SU-DHL-6 (cell line): Measurements from ENCODE around the gene ADARB2.

Experiments used
- H2AFZ ChIP-seq: fragments of 200-600 bp; sonication (generic); 2 replicates; pipeline ENCODE4 v1.6.1; 2014; ENCODE audit warnings: low read depth, mild to moderate bottlenecking, moderate library complexity, mixed read lengths, antibody characterized with exemption, low read length; ENCODE audit not compliant: severe bottlenecking
- H3F3A ChIP-seq: fragments of 200-600 bp; shearing (Covaris generic); 2 replicates; pipeline ENCODE4 v1.6.0; 2016; ENCODE audit warnings: antibody characterized with exemption, mild to moderate bottlenecking; ENCODE audit not compliant: insufficient read depth
- H3K27ac ChIP-seq: fragments of 200-600 bp; sonication (generic); 2 replicates; pipeline ENCODE4 v1.5.1; 2016; ENCODE audit warnings: low read depth, mild to moderate bottlenecking, low read length, moderate library complexity, mixed read lengths
- H3K27me3 ChIP-seq: fragments of 200-600 bp; sonication (generic), shearing (Covaris generic); 2 replicates; pipeline ENCODE4 v1.6.0; 2014; ENCODE audit warnings: mild to moderate bottlenecking, low read length
- H3K36me3 ChIP-seq: fragments of 200-600 bp; sonication (generic); 2 replicates; pipeline ENCODE4 v1.6.1; 2014; ENCODE audit warnings: mild to moderate bottlenecking, low read length, mixed read lengths
- H3K4me2 ChIP-seq: fragments of 300-600, 200-600 bp; shearing (Covaris generic), sonication (generic); 2 replicates; pipeline ENCODE4 v1.6.0; 2014; ENCODE audit warnings: low read length, low read depth, mild to moderate bottlenecking; ENCODE audit not compliant: poor library complexity, severe bottlenecking
- H3K4me3 ChIP-seq: fragments of 200-600 bp; sonication (generic); 2 replicates; pipeline ENCODE4 v1.5.1; 2014; ENCODE audit warnings: antibody characterized with exemption, low read length, mild to moderate bottlenecking, mixed read lengths; ENCODE audit not compliant: insufficient read depth, poor library complexity, severe bottlenecking
- H3K79me2 ChIP-seq: fragments of 200-600 bp; sonication (generic); 2 replicates; pipeline ENCODE4 v1.6.1; 2014; ENCODE audit warnings: mild to moderate bottlenecking, low read length, moderate library complexity; ENCODE audit not compliant: insufficient read depth
- H3K9ac ChIP-seq: fragments of 200-600 bp; sonication (generic); 2 replicates; pipeline ENCODE4 v1.7.0; 2014; ENCODE audit warnings: mild to moderate bottlenecking, low read length
- H3K9me2 ChIP-seq: fragments of 200-600 bp; sonication (generic); replicated peaks from 2 replicates; pipeline ENCODE4 v1.6.1; 2014; ENCODE audit warnings: low read length; ENCODE audit not compliant: insufficient read depth
- H3K9me3 ChIP-seq: fragments of 200-600 bp; sonication (generic); 2 replicates; pipeline ENCODE4 v1.6.1; 2014; ENCODE audit warnings: low read length, mixed read lengths; ENCODE audit not compliant: insufficient read depth
- H4K20me1 ChIP-seq: fragments of 200-600 bp; sonication (generic); 2 replicates; pipeline ENCODE4 v1.6.1; 2014; ENCODE audit warnings: low read depth, mild to moderate bottlenecking, antibody characterized with exemption, low read length, moderate library complexity, mixed read lengths
- EZH2phosphoT487 ChIP-seq: fragments of 200-600 bp; sonication (generic), shearing (Covaris generic); conservative IDR thresholded peaks from 2 replicates; pipeline ENCODE4 v1.6.1; 2018; ENCODE audit warnings: mild to moderate bottlenecking, antibody characterized with exemption, low read length, moderate library complexity, mixed read lengths
- TF ChIP-seq, protein P1 (sequence below): fragments of 200-600 bp; sonication (generic); IDR thresholded peaks from one replicate; pipeline ENCODE4 v1.5.1; 2017; ENCODE audit warnings: antibody characterized with exemption, mild to moderate bottlenecking, low read length, moderate library complexity; ENCODE audit not compliant: insufficient read depth, poor library complexity, severe bottlenecking

Gene ADARB2

GRCh38 chr10:1395481-1396296, 341.6 kb downstream of the ADARB2 start:
- no peak overlapping the region for H3K27ac ChIP-seq
- no peaks in the 10 kb centered on the region for H3F3A ChIP-seq
- H3K9ac ChIP-seq: no peak overlapping the region
- TF ChIP-seq, protein P1, sequence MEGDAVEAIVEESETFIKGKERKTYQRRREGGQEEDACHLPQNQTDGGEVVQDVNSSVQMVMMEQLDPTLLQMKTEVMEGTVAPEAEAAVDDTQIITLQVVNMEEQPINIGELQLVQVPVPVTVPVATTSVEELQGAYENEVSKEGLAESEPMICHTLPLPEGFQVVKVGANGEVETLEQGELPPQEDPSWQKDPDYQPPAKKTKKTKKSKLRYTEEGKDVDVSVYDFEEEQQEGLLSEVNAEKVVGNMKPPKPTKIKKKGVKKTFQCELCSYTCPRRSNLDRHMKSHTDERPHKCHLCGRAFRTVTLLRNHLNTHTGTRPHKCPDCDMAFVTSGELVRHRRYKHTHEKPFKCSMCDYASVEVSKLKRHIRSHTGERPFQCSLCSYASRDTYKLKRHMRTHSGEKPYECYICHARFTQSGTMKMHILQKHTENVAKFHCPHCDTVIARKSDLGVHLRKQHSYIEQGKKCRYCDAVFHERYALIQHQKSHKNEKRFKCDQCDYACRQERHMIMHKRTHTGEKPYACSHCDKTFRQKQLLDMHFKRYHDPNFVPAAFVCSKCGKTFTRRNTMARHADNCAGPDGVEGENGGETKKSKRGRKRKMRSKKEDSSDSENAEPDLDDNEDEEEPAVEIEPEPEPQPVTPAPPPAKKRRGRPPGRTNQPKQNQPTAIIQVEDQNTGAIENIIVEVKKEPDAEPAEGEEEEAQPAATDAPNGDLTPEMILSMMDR: no peak
- no peak for TF ChIP-seq EZH2phosphoT487
- H3K36me3 ChIP-seq: no peaks in the 10 kb centered on the region
- H3K4me3 ChIP-seq: no peak overlapping the region
- no peak overlapping the region for H3K4me2 ChIP-seq
- no peak overlapping the region for H2AFZ ChIP-seq
- H3K27me3 ChIP-seq: no peaks in the 10 kb centered on the region
- no peaks in the 10 kb centered on the region for H3K9me3 ChIP-seq
- H4K20me1 ChIP-seq: no peaks in the 10 kb centered on the region
- H3K79me2 ChIP-seq: no peaks in the 10 kb centered on the region
- H3K9me2 ChIP-seq: no peaks in the 10 kb centered on the region

DNA sequence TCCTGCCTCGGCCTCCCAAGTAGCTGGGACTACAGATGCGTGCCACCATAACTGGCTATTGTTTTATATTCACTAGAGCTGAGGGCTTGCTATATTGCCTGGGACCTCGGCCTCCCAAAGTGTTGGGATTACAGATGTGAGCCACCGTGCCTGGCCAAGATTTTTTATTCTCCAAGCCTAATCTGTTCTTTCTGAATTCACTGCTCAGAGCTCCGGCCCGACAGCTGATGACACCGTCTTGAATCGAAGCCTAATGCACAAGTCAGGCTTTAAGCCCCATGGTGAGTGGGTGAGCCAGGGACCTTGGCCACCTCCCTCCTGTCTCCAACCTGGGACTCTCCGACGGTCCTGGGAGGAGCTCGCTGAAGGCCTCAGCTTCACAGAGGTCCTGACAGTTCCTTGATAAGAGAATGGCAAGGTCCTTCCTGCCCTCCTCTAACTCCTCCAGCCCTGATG, 342.3 kb downstream of the ADARB2 start:
- no peak overlapping the region for H3K9ac ChIP-seq
- no peak for TF ChIP-seq EZH2phosphoT487
- TF ChIP-seq, protein P1: no peak
- H3F3A ChIP-seq: no peaks in the 10 kb centered on the region
- H3K4me3 ChIP-seq: no peak overlapping the region
- no peaks in the 10 kb centered on the region for H3K9me2 ChIP-seq
- H3K79me2 ChIP-seq: no peaks in the 10 kb centered on the region
- no peak overlapping the region for H2AFZ ChIP-seq
- H3K27me3 ChIP-seq: no peaks in the 10 kb centered on the region
- no peak overlapping the region for H3K4me2 ChIP-seq
- no peak overlapping the region for H3K27ac ChIP-seq
- no peaks in the 10 kb centered on the region for H3K36me3 ChIP-seq
- H3K9me3 ChIP-seq: no peaks in the 10 kb centered on the region
- no peaks in the 10 kb centered on the region for H4K20me1 ChIP-seq

DNA sequence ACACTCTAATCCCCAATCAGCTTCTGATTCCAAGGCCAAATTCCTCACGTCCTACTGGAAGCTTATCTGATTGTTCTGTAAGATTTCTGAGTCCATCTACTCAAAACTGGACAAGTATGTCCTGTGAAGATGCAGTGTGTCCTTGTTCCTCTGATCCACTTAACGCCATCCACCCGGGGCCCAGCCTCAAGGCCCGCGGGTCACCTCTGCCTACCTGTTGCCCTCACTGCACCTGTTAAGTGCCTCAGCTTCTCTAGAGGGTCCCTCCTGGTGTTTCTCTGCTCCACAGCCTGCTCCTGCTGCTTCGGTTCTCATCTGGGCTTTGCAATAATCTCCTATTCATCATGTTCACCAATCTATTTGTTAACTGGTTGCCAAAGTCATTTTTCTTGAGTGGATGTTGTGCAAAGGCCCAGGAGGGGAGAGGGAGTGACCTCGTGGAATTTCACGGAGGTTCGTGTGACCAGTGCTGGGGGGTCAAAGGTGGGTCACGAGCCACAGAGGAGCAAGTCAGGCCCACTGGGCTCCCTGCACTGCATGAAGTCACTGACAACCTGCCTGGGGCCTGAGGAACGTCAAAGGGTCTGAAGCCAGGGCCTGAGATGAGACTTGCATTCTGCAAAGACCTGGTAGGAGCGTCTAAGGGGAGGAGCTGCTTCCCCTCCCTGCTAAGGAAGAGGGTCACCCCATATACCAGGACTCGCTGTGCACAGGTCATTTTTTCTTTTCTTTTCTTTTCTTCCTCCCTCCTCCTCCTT, 343.0 kb downstream of the ADARB2 start:
- H3K4me3 ChIP-seq: no peak overlapping the region
- no peaks in the 10 kb centered on the region for H3K27me3 ChIP-seq
- H2AFZ ChIP-seq: no peak overlapping the region
- no peaks in the 10 kb centered on the region for H3K9me3 ChIP-seq
- H3F3A ChIP-seq: no peaks in the 10 kb centered on the region
- H3K4me2 ChIP-seq: no peak overlapping the region
- TF ChIP-seq EZH2phosphoT487: no peak
- H3K27ac ChIP-seq: no peak overlapping the region
- H3K36me3 ChIP-seq: no peaks in the 10 kb centered on the region
- no peaks in the 10 kb centered on the region for H3K9me2 ChIP-seq
- H3K9ac ChIP-seq: no peak overlapping the region
- no peaks in the 10 kb centered on the region for H3K79me2 ChIP-seq
- H4K20me1 ChIP-seq: no peaks in the 10 kb centered on the region
